DND-41 (cell line): ENCODE measurements around the gene PDE3B.
"Not testable (repeated sequence)": the region's sequence is repeated elsewhere in the genome, so short reads cannot be mapped to it uniquely, and the experiment has no call there.

Source experiments
- EZH2 ChIP-seq: IDR thresholded peaks from 3 replicates; pipeline ENCODE4 v1.6.1; 2012; ENCODE audit warnings: borderline replicate concordance, low read depth, mild to moderate bottlenecking, moderate library complexity, low read length, inconsistent platforms; ENCODE audit not compliant: severe bottlenecking
- TF ChIP-seq, protein P1 (sequence below): IDR thresholded peaks from 2 replicates; pipeline ENCODE4 v1.5.1; 2012; ENCODE audit warnings: borderline replicate concordance, low read length, moderate library complexity, mild to moderate bottlenecking; ENCODE audit not compliant: poor library complexity, severe bottlenecking; ENCODE audit errors: extremely low read depth

DNA sequence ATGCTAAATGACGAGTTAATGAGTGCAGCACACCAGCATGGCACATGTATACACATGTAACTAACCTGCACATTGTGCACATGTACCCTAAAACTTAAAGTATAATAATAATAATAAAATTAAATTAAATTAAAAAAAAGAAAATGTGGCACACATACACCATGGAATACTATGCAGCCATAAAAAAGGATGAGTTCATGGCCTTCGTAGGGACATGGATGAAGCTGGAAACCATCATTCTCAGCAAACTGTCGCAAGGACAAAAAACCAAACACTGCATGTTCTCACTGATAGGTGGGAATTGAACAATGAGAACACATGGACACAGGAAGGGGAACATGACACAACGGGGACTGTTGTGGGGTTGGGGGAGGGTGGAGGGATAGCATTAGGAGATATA, 23.7 kb downstream of the PDE3B start:
- TF ChIP-seq, protein P1, sequence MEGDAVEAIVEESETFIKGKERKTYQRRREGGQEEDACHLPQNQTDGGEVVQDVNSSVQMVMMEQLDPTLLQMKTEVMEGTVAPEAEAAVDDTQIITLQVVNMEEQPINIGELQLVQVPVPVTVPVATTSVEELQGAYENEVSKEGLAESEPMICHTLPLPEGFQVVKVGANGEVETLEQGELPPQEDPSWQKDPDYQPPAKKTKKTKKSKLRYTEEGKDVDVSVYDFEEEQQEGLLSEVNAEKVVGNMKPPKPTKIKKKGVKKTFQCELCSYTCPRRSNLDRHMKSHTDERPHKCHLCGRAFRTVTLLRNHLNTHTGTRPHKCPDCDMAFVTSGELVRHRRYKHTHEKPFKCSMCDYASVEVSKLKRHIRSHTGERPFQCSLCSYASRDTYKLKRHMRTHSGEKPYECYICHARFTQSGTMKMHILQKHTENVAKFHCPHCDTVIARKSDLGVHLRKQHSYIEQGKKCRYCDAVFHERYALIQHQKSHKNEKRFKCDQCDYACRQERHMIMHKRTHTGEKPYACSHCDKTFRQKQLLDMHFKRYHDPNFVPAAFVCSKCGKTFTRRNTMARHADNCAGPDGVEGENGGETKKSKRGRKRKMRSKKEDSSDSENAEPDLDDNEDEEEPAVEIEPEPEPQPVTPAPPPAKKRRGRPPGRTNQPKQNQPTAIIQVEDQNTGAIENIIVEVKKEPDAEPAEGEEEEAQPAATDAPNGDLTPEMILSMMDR, result not testable (repeated sequence)
- not testable (repeated sequence) for TF ChIP-seq EZH2
